ENCODE results near the gene NECTIN2.
"Not testable (repeated sequence)": the region's sequence is repeated elsewhere in the genome, so short reads cannot be mapped to it uniquely, and the experiment has no call there.

NECTIN2 gene

DNA sequence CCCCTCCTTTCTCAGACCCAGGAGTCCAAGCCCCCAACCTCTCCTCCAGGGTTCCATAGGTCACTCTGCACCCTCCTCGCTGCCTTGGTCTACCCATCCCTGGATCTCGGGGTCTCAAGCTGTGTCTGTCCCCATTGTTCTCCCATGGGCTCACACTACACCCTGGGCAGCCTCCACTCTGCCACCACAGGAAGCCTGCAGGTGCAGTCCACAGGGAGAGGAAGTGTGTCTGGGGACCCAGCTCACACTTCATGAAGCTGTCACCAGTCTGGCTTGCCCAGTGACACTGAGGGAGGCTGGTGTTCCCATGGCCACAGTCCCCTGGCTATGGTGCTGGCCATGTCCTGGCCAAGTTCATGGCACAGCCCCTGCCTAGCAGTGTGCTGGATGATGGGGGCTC is 5.3 kb downstream of the NECTIN2 start:
- no peak for DNase-seq (ENCODE audit: low read depth, low spot score)

DNA sequence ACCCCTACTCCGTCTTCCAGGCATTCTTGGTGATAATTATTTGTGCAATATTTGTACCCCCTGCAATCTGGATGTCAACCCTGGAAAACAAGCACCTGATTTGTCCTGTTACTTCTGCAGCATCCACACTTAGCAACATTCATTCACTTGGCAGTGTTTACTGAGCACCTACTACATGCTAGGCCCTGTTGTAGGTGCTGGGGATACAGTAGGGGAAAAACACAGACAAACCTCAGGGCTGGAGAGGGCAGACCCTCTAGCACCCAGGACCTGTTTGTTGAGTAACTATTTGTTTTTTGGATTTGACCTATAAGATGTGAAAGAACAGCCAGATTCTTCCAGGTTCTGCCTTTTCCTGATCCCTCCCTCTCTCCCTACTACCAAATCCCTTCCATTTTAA is 9.5 kb downstream of the NECTIN2 start:
- DNase-seq (ENCODE audit: low read depth, low spot score), result no peak

DNA sequence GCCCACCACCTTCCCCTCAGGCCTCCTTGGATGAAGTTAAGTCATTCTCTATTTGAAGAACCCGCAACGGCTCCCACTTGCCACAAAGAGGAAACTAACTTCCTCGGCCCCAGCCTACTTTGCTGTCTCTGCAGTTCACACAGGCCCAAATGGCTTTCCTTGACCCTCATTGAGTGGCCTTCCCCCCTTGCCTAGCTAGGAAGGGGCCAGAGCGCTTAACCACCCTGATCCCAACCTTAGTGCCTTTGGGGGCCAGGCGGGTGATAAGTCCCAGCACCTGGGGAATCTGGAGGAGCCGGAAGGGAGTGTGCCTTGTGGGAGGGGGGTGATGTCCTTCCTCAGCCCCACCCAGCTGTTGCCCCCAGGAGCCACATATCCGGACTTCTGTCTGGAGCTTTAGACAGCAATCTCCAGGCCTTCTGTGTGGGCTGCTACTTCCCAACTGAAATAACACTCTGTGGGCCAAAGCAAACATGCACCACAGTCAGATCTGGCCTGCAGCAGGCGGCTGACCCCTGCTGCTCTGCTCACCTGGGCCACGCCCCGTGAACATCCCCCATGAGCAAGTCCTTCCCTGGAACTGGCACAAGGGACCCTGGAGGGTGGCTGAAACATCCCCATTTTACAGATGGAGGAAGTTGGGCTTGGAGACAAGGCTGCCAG is 10.5 kb downstream of the NECTIN2 start:
- DNase-seq (ENCODE audit: low read depth, low spot score), result no peak

DNA sequence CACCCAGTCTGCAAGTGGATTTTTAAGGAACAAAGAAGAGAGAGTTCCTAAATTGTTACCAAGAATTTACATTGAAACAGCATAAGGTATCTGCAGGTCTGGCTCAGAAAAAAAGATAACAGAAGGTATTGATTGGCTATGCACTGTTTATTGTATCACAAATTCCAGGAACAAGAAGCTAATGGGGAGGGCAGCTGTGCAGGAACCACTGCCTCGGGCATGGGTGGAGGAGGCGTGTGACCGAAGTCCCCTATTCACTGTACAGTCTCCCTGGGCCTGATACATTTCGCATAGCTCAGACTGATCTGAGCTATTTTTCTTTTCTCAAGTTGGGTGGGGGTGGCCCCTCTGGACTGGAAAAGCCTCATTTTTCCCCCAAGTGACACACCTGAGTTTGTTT is 11.7 kb downstream of the NECTIN2 start:
- no peak for DNase-seq (ENCODE audit: low read depth, low spot score)

DNA sequence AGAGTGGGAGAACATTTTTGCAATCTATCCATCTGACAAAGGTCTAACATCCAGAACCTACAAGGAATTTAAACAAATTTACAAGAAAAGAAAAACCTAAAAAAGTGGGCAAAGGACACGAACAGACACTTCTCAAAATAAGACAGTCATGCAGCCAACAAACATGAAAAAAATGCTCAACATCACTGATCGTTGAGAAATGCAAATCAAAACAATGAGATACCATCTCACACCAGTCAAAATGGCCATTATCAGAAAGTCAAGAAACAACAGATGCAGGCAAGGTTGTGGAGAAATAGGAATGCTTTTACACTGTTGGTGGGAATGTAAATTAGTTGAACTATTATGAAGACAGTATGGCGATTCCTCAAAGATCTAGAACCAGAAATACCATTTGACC is 15.5 kb downstream of the NECTIN2 start:
- not testable (repeated sequence) for DNase-seq (ENCODE audit: low read depth, low spot score)

DNA sequence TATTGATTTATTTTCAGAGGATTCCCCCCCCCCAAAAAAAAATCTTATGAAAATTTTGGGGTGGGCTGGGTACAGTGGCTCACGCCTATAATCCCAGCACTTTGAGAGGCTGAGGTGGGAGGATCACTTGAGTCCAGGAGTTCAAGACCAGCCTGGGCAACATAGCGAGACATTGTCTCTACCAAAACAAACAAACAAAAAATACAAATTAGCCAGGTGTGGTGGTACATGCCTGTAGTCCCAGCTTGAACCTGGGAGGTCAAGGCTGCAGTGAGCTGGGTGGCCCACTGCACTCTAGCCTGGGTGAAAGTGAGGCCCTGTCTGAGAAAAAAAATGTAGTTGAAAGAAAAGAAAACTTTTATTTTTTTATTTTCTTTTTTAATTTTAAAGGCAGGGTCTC is 17.9 kb downstream of the NECTIN2 start:
- DNase-seq (ENCODE audit: low read depth, low spot score), result no peak

DNA sequence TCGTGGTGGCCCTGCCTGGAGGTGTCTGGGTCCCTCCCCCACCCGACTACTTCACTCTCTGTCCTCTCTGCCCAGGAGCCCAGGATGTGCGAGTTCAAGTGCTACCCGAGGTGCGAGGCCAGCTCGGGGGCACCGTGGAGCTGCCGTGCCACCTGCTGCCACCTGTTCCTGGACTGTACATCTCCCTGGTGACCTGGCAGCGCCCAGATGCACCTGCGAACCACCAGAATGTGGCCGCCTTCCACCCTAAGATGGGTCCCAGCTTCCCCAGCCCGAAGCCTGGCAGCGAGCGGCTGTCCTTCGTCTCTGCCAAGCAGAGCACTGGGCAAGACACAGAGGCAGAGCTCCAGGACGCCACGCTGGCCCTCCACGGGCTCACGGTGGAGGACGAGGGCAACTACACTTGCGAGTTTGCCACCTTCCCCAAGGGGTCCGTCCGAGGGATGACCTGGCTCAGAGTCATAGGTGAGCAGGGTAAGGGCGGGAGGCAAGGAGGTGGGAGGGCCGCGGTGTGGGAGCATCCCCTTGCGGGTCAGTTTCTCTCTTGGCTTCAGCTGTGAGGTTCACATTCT is 19.2 kb downstream of the NECTIN2 start:
- DNase-seq (ENCODE audit: low read depth, low spot score), result no peak

DNA sequence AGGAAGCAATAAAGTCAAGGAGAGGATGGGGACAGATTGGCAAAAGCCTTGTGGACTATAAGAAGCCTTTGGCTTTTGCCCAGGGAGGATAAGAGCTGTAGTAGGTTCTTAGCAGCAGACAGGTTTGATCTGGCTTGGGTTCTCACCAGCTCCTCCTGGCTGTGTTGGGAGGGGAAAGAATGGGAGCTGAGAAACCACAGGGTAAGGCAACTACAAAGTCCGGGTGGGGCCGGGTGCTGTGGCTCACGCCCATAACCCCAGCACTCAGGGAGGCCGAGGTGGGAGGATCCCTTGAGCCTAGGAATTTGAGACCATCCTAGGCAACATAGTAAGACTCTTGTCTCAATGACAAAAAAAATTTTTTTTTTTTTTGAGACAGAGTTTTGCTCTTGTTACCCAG is 20.6 kb downstream of the NECTIN2 start:
- no peak for DNase-seq (ENCODE audit: low read depth, low spot score)

DNA sequence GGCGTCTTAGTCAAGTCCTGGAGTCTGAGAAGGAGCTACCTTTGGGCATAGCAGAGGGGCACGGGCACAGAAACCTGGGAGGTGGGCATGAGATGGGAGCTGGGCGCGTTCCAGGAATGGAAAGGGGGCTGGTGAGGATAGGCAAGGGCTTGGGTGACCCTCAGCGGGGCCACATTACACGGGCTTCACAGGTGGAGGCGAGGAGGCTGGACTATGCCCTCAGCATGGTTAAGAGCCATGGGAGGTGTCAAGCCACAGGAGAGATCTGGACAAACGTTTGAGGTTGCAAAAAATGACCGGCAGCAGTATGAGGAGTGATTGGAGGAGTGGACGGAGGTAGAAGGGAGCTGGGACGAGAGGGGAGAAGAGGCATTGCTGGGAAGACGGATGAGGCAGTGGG is 21.5 kb downstream of the NECTIN2 start:
- DNase-seq (ENCODE audit: low read depth, low spot score), result no peak

DNA sequence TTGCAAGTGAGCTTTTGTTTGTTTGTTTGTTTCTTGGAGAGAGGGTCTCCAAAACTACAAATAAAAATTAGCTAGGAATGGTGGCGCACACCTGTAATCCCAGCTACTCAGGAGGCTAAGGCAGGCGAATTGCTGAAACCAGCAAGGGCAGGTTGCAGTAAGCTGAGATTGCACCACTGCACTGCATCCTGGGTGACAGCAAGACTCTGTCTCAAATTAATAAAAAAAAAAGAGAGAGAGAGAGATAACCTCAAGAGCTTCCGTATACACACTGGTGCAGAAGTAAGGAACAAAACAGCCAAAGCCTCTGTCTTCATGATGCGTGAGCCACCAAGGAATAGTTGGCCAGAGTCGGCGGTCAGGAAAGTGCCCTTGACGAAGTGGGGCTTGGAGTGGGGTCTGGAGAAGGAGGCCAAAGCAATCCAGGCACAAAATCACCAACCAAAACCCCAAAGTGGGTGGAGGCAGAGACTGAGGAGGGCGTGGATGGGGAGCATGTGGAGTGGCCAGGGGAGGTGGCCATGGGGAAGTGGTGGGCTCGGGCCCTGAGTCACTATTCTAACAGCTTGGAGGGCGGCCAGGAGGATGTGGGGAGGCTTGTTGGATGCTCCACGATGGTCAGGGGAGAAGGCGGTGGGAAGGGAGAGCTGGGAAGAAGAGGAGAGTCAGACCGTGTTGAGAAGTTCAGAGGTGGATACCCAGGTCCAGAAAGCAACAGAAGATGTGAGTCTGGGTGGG is 23.8 kb downstream of the NECTIN2 start:
- no peak for DNase-seq (ENCODE audit: low read depth, low spot score)

DNA sequence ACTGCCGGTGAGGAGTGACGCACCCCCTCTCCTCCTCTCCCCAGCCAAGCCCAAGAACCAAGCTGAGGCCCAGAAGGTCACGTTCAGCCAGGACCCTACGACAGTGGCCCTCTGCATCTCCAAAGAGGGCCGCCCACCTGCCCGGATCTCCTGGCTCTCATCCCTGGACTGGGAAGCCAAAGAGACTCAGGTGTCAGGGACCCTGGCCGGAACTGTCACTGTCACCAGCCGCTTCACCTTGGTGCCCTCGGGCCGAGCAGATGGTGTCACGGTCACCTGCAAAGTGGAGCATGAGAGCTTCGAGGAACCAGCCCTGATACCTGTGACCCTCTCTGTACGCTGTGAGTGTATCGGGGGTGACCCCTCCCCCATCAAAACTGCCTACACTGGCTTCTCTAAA is 25.7 kb downstream of the NECTIN2 start:
- DNase-seq (ENCODE audit: low read depth, low spot score), result no peak

DNA sequence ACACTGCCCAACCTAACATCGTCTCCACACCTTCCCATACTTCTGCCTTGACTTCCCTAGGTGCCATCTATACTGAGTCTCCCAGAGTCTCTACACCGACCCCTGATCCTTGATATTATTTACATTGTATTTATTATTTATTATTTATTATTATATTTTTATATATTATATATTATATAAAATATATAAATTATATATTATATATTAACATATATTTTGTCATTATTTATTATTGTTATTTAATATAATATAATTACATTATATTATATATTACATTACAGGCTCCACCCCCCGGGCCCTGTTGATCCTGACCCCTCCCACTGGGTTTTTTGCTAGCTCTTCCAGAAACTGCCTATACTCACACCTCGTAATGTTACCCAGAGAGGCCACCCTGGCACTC is 26.6 kb downstream of the NECTIN2 start:
- no peak for DNase-seq (ENCODE audit: low read depth, low spot score)

DNA sequence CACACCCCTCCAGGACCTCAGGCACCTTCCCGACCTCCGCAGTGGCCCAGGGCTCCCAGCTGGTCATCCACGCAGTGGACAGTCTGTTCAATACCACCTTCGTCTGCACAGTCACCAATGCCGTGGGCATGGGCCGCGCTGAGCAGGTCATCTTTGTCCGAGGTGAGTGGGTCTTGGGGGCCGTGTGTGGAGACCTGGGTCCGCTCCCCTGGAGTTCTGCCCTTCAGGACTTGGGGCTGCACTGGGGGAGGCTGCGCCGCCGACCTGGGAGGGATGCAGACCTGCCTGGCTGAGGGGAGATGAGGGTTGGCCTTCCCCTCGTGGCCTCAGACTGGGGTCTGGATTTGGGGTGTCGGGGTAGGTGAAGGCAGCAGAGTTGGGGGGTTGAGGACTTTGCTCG is 28.2 kb downstream of the NECTIN2 start:
- no peak for DNase-seq (ENCODE audit: low read depth, low spot score)

DNA sequence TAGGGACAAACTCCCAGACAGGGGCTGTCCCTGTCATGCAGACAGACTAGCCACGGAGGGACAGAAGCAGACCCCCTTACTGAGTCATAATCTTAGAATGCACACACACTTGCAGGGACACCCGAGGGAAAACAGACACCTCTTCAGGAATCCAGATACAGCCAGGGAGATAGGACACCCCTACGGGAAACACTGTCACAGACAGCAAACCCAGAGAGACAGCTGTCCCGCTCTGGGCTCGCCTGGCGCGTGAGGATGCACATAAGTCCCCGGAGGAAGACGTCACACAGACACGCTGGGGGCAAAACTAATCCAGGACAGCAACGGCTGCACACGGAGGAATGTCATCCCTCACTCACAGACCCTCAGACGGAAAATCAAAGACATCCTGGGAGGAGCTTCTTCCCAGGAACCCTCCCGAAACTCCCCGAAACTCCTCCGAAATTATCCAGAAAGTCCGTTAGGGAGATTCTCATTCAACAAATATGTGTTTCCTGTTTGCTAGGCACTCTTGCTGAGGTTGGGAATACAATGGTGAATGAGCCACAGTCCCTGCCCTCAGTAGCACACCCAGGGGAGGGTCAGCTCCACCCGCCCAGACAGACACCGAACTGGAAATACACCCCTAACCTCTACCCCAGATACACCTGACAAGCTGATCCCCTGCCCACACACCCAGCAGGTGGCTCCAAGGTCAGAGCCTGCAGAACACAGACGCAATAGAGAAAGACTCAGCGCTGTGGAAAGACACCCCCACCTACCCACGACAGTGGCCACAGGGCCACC is 29.8 kb downstream of the NECTIN2 start:
- DNase-seq (ENCODE audit: low read depth, low spot score), result no peak

DNA sequence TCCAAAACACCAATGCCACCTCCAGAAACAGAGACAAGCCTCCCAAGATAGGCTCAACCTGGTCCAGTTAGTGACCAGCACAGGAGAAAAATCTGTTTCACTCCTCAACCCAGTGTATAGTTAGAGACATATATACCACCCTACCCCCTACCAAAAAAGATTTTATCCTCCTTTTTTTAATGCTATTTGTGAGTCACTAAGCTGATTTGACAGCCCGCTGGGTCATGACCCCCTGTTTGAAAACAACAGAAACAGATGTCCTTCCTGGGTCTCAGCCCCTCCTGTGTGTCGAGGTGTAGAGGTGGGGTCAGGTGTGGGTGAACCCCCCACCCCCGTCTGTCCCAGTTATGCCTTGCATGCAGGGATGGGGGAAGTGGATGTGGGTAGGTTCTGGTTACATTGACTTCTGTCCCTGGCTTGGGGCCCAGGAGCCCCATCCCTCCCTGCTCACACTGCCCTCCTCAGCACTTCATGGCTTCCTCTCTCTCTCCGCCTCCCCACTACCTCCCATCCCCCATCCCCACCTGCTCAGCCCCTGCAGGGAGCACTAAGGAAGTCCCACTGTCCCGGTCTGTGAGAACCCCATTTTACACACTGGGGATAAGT is 30.9 kb downstream of the NECTIN2 start:
- DNase-seq (ENCODE audit: low read depth, low spot score), result no peak

DNA sequence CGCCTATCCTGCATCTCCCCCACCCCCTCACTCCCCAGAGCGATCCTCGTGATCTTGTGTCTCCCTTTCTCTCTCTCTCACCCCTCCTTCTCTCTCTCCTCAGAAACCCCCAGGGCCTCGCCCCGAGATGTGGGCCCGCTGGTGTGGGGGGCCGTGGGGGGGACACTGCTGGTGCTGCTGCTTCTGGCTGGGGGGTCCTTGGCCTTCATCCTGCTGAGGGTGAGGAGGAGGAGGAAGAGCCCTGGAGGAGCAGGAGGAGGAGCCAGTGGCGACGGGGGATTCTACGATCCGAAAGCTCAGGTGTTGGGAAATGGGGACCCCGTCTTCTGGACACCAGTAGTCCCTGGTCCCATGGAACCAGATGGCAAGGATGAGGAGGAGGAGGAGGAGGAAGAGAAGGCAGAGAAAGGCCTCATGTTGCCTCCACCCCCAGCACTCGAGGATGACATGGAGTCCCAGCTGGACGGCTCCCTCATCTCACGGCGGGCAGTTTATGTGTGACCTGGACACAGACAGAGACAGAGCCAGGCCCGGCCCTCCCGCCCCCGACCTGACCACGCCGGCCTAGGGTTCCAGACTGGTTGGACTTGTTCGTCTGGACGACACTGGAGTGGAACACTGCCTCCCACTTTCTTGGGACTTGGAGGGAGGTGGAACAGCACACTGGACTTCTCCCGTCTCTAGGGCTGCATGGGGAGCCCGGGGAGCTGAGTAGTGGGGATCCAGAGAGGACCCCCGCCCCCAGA is 32.2 kb downstream of the NECTIN2 start:
- DNase-seq (ENCODE audit: low read depth, low spot score), result no peak

DNA sequence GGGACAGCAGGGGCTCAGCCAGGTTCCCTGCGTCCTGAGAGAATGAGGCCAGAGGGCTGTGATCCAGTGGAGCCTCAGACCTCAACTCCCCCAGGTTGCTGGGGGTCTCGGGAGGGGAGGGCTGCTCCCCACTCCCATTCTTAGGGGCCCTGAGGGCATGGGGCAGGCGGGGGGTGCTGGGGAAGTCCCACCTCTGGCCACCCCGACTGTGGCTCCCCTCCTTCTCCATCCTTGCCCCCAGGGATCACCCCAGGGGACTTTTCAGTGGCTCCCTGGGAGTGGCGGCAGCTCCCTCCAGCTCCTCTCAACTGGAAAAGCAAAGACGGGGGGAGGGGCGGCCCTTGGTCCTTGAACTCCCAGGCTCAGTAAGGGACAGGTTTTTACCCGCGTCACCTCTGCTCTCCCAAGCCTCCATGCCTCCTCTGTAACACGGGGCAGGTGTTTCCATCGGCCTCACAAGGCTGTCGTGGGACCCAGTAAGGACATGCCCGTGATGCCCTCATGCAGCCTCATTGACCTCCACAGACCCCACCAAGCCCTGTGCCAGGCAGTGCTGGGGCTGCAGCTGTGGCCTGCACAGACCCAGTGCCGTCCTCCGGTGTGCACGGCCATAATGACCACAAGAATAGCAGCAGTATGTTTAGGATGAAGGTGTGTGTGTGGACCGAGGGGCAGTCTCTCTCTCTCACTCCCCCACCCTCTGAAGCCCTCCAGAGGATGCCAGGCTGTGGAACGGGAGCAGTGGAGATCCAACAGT is 33.4 kb downstream of the NECTIN2 start:
- no peak for DNase-seq (ENCODE audit: low read depth, low spot score)

DNA sequence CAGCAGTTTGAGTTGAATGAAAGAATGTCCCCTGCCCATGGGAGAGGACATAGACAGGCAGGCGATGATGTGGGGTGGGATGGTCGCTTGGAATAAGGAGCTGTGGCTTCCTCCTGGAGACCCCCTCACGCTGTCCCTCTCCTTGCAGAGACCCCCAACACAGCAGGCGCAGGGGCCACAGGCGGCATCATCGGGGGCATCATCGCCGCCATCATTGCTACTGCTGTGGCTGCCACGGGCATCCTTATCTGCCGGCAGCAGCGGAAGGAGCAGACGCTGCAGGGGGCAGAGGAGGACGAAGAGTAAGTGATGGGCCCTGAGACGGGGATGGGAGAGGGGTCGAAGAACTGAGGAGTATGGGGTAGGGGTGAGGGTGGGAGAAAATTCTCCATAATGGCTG is 36.0 kb downstream of the NECTIN2 start:
- DNase-seq (ENCODE audit: low read depth, low spot score), result no peak

DNA sequence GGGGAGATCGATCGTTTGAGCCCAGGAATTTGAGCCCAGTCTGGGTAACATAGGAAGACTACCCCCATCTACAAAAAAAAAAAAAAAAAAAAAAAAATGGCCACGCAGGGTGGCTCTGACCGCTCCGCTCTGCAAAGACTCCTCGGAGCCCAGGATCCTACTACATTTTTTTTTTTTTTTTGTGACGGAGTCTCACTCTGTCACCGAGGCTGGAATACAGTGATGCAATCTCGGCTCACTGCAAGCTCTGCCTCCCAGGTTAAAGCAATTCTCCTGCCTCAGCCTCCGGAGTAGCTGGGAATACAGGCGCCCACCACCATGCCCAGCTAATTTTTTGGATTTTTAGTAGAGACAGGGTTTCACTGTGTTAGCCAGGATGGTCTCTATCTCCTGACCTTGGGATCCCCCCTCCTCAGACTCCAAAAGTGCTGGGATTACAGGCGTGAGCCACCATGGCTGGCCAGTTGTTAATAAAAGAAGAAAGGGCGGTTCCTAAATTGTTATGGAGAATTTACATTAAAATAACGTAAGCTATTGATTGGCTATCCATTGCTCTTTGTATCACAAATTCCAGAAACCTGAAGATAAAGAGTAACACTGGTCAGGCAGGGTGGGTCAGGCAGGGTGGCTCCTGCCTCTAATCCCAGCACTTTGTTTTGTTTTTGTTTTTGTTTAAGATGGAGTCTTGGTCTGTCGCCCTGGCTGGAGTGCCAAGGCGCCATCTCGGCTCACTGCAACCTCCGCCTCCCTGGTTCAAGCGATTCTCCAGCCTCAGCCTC is 36.7 kb downstream of the NECTIN2 start:
- DNase-seq (ENCODE audit: low read depth, low spot score), result not testable (repeated sequence)

DNA sequence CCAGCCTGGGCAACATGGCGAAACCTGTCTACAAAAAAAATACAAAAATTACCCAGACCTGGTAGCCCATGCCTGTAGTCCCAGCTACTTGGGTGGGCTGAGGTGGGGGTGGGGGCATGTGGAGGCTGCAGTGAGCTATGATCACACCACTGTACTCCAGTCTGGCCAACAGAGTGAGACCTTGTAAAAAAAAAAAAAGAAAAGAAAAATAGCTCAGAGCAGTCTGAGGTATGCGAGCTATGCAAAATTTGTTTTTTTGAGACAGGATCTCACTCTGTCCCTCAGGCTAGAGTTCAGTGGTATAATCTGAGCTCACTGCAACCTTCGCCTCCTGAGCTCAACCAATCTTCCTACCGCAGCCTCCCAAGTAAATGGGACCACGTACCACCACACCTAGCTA is 37.8 kb downstream of the NECTIN2 start:
- no peak for DNase-seq (ENCODE audit: low read depth, low spot score)

Measured in activated naive CD8-positive, alpha-beta T cell treated with anti-CD3 and anti-CD28 coated beads, Interleukin-2, amount 50 U/mL, for 16 hours (primary cell).